NOMO-1 (cell line): ENCODE measurements around the gene TRH.

Experiments used
- DNase-seq, 2 experiments: peaks; one replicate each; lab custom pipeline; 2025; ENCODE audit not compliant: unreplicated experiment in 2 of 2; lab: John Stamatoyannopoulos, UW

The TRH gene, protein sequence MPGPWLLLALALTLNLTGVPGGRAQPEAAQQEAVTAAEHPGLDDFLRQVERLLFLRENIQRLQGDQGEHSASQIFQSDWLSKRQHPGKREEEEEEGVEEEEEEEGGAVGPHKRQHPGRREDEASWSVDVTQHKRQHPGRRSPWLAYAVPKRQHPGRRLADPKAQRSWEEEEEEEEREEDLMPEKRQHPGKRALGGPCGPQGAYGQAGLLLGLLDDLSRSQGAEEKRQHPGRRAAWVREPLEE

GRCh38 chr3:129974564-129974832 is at the start of gene TRH:
Gene TRH (plus strand): TSS chr3:129974720. CDS start chr3:129975817, 1,097 bp downstream.
- no peak for DNase-seq

DNA sequence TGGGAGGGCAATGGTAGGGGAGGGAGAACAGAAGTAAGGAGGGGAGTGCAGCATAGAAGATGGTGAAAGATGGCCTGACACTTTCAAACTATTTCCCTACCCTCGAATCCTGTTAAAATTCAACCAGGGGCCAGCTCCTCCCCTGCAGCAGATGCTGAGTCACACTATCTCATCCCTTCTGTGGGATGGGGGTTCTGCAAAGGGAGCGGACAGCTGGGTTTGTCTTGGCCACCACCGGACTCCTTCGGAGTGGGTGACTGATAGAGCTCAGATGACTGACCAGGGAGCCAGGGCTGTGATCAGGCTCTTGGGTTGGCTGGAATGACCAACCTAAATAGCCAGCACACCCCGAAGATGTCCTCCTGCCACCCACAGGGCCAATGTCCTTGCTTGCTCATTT is 47.4 kb upstream of the TRH start:
- no peak for DNase-seq

- no peak for DNase-seq
Observed at GRCh38 chr3:129929383-129929782, 45.1 kb upstream of the TRH start.

GRCh38 chr3:129933471-129933870 is 41.0 kb upstream of the TRH start:
- DNase-seq = no peak

DNA sequence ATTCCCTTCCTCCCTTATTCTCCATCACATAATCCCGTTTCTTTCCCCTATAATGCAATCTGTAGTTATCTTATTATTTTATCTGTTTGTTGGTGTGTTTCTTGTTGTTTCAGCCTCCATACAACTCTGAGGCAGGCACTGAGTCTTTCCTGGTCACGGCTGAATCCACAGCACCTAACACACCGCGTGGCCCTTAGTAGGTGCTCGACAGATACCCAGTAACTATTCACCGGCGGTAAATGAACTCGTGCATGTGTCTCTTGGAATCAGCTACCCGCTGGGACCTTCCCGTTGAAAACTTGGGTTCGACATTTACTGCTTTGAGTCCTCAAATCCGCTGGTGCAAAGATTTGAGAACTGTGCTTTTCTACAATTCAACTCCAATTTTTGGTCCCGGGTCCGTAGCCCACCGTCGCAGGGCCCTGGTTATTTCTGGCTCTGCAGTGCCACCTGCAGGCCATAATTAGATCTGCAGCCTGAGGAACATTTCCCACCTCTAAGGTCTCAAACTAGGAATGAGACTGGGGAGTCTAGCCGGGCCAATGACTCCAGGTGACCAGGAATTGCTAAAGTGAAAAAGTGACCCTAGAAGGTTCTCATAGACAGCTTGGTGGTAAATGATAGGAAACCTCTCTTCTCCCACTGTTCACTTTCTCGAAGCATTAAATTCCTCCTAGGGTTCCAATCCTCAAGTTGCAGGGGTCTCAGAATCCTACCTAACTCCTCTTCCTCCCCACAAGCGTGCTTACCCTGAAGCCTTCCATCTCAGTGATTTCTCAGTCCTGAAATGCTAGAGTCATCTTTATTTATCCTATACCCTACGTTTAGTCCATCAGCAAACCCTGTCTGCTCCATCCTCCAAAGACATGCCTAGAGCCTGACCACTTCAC is 40.0 kb upstream of the TRH start:
- DNase-seq = peak; percentile 31 to 56

DNA sequence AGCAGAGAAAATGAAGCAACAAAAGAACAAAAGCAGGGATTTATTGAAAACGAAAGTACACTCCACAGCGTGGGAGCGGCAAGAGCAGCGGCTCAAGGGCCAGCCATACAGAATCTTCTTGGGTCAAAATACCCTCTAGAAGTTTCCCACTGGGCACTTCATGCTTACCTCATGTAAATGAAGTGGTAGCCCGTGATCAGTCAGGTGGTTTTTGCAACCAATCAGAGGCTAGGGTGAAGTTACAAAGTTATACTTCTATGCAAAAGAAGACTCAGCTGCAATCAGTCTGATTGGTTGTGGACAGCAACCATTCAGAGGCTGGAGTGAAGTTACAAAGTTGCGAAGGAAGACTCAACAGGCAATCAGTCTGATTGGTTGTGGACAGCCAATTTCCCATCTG is 37.8 kb upstream of the TRH start:
- DNase-seq = peak; percentile 70 to 90

GRCh38 chr3:129937717-129938116 is 36.8 kb upstream of the TRH start:
- DNase-seq = no peak

GRCh38 chr3:129938140-129938930 is 36.2 kb upstream of the TRH start:
- DNase-seq = no peak

DNA sequence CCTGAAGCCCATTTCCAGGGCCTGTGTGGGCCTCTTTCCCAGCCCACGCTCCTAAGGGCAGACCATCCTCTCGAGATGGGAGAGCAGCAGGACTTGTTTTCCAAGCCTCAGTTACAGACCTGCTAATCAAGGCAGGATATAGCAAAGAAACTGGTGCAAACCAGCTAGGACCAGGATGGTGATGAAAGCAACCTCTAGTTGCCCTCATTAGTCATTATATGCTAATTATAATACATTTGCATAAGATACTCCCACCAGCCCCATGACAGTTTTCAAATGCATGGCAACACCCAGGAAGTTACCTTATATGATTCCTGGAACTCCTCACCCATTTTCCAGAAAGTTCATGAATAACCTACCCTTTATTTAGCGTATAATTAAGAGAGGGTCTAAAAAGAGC is 34.4 kb upstream of the TRH start:
- no peak for DNase-seq

GRCh38 chr3:129942296-129942695 is 32.2 kb upstream of the TRH start:
- DNase-seq = peak; percentile 71

- no peak for DNase-seq
Observed at GRCh38 chr3:129943020-129943419, 31.5 kb upstream of the TRH start.

- no peak for DNase-seq
Observed at GRCh38 chr3:129944709-129945108, 29.8 kb upstream of the TRH start.

GRCh38 chr3:129947538-129948240 is 26.8 kb upstream of the TRH start:
- DNase-seq = peak in 1 of 2 experiments; percentile 59

DNA sequence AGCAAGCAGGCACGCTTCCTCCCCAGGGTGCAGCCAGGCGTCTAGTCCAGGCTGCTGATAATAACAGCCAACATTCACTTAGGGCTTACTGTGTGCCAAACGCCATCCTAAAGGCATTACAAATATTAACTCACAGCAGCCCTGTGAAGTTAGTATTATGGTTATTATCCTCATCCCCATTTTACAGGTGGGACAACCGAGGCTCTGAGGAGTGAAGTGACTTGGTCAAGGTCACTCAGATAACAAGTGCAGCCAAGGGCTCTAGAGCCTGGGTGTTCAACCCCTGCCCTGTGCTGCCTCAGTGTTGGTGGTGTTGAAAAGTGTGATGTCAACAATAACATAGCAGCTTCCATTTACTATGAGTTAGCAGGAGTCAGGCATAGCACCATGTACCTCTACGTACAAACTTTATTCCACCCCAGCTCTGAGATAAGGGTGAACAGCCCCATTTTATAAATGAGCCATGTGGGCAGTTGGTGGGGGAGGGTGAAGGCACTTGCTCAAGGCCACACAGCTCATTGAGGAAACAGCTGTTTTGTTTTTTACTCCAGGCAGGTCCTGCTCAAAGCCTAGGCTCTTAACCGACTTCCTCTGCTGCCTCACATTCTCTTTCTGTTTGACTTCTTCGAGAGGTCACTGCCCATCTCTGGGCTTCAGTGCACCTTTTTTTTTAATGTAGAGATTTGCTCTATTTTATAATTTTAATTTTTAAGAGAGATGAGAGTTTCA is 24.0 kb upstream of the TRH start:
- DNase-seq = peak; percentile 89 to 92

- DNase-seq = no peak
Observed at GRCh38 chr3:129952556-129953355, 21.8 kb upstream of the TRH start.

- no peak for DNase-seq
Observed at GRCh38 chr3:129953621-129954020, 20.9 kb upstream of the TRH start.

DNA sequence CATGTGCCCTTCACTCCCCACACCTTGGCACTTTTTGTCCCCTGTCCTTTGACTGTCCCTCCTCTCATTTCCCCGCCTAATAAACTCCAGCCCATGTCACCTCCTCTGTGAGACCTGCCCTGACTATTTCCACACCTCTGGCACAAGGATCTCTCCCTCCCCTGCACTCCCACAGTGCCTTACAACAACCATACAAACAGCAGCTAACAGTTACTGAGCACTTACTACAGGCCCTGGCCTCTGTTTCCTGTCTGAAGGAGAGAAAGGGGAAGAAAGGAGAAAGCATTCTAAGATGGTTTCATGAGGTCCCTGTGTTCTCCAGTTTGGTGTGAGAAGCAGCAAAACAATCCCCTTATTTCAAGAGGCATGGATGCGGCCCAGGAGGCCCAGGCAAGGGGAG is 20.0 kb upstream of the TRH start:
- DNase-seq = peak; percentile 88 to 96

- DNase-seq = no peak
Observed at GRCh38 chr3:129956936-129957335, 17.6 kb upstream of the TRH start.

DNA sequence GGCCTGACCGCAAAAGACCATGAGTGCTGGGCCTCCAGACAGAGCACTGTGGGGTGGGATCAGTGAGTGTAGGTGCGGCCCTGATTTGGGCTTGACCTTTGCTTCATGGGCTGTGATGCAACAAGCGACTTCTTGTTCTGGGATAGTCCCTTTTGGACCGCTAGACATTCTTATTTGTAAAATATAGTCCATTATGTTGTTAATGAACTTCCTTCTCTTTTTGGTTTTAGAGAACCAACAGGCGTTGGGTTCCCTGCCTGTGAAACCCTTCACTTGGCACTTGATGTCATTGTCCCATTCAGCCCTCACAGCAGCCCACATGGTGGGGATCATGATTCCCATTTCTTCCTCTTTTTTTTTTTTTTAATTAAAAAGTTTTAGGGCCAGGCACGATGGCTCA is 15.8 kb upstream of the TRH start:
- peak; percentile 44 to 54 for DNase-seq
